GM10248 (cell line): Measurements from ENCODE around the gene DNAH2.

ENCODE experiments used
- CTCF ChIA-PET: fragments of 300-600 bp; sonication (Branson Sonifier 250); formaldehyde crosslinking; extraction: SDS; loops from one replicate; lab custom pipeline; 2021; ENCODE audit warnings: antibody characterized with exemption; lab: Yijun Ruan, JAX
- POLR2A ChIA-PET: fragments of 350-650 bp; sonication (Branson Sonifier 250); formaldehyde crosslinking; extraction: SDS; loops from one replicate; lab custom pipeline; 2020; ENCODE audit warnings: antibody characterized with exemption; lab: Yijun Ruan, JAX
- DNase-seq: peaks from one replicate; pipeline ENCODE4 v3.0.0; 2012; ENCODE audit errors: extremely low spot score
- CTCF ChIP-seq: IDR thresholded peaks from 2 replicates; pipeline ENCODE4 v1.5.1; 2012; ENCODE audit warnings: mild to moderate bottlenecking, low read depth; ENCODE audit errors: extremely low read depth, missing control alignments, control extremely low read depth

DNAH2 gene

GRCh38 chr17:7848131-7848579 is 130.6 kb downstream of the DNAH2 start:
- CTCF ChIA-PET = interaction anchor here (1.0 kb wide), 1 partner anchor 9 kb away, joined by 3 read pairs; the partner anchor contains the start of gene NAA38

GRCh38 chr17:7848739-7849129 is 131.2 kb downstream of the DNAH2 start:
- ChIA-PET CTCF (no interaction called here), POLR2A (no interaction called here)
- TF ChIP-seq CTCF = no peak
- no peak for DNase-seq

More at GRCh38 chr17:7848131-7848579, 130.6 kb downstream of the DNAH2 start:
- POLR2A ChIA-PET = interaction anchor here (0.9 kb wide), 1 partner anchor 9 kb away, joined by 4 read pairs; the partner anchor contains the start of gene NAA38
- DNase-seq = no peak
- no peak for TF ChIP-seq CTCF

GRCh38 chr17:7849130-7849750 is 131.7 kb downstream of the DNAH2 start:
- ChIA-PET POLR2A (no interaction called here), CTCF (interaction anchor here (2.6 to 3.7 kb wide), 3 partner anchors 9 to 24 kb away, joined by 9 to 29 read pairs (median 9); partner anchors contain the start of gene KDM6B)
- no peak for TF ChIP-seq CTCF
- no peak for DNase-seq

GRCh38 chr17:7849751-7850504 is 132.4 kb downstream of the DNAH2 start:
- DNase-seq = no peak
- no peak for TF ChIP-seq CTCF
- ChIA-PET POLR2A (no interaction called here), CTCF (interaction anchor here (1.3 to 3.7 kb wide), 5 partner anchors 9 to 107 kb away, joined by 4 to 29 read pairs (median 9); partner anchors contain the start of gene KDM6B)

GRCh38 chr17:7850701-7851437 is 133.3 kb downstream of the DNAH2 start:
- DNase-seq = no peak
- TF ChIP-seq CTCF = no peak
- ChIA-PET CTCF (interaction anchor here (0.7 to 3.7 kb wide), 11 partner anchors 10 to 191 kb away, joined by 3 to 29 read pairs (median 4); partner anchors contain the start of gene KDM6B), POLR2A (no interaction called here)
